Mucosa of descending colon (tissue), 3 donors: ENCODE data around the gene RALGPS2. TPM values are rescaled to one million over a fixed set of nuclear protein-coding genes. Genes with fewer than 3 reads are reported as not detected.

Experiments
- ATAC-seq: fragments of 200-7000 bp; cut with Tn5 transposase; one replicate; pipeline ENCODE4 v1.9.1; 2020; ENCODE audit warnings: mild to moderate bottlenecking, moderate library complexity
- DNase-seq, 3 donors: peaks; one replicate each; pipeline ENCODE4 v3.0.0-alpha.2; 2020
- H3K36me3 ChIP-seq: fragments of 200-600 bp; one replicate; pipeline ENCODE4 v1.8.0; 2021; ENCODE audit warnings: low read depth, mild to moderate bottlenecking
- H3K4me1 ChIP-seq: fragments of 200-600 bp; one replicate; pipeline ENCODE4 v1.8.0; 2021; ENCODE audit warnings: low read depth, mild to moderate bottlenecking
- H3K4me3 ChIP-seq: fragments of 200-600 bp; one replicate; pipeline ENCODE4 v1.8.0; 2021; ENCODE audit warnings: mild to moderate bottlenecking
- H3K9me3 ChIP-seq: fragments of 200-600 bp; one replicate; pipeline ENCODE4 v1.8.0; 2021; ENCODE audit warnings: mild to moderate bottlenecking
- intact Hi-C, 2 donors: fragments of 100-400 bp; cut with DNase I in 1 of 2; cut with micrococcal nuclease in 1 of 2; formaldehyde crosslinking; loops; one replicate each; pipeline versions ENCODE4 v1.11.0 to v1.11.1; 2022; cut with DNase I, micrococcal nuclease
- total RNA-seq, 3 donors: library from RNA; stranded (reverse); fragmentation: NEBNext Ultra II Directional in 2 of 3; extraction: Animal tissue kit (Norgen Biotek cat#: 25700) in 2 of 3; gene quantifications; one replicate each; pipeline versions ENCODE4 v1.2.1 to v1.2.4, GENCODE V29; 2021 to 2023
- TF ChIP-seq, protein P1 (sequence below): fragments of 200-600 bp; IDR thresholded peaks from one replicate; pipeline ENCODE4 v1.8.0; 2022; ENCODE audit warnings: antibody characterized with exemption, mild to moderate bottlenecking
- donor health status: DM: no; HTN: no; CAD: no; lungs with moderate emphysema.
- donor health status: DM: no; HTN: no; CAD: no.
- donor health status: DM: no; HTN: yes; CAD: no.

The RALGPS2 gene
- total RNA-seq, 3 donors from 2014 or later, result 25.9 to 49.9 (median 36.4) TPM

DNA sequence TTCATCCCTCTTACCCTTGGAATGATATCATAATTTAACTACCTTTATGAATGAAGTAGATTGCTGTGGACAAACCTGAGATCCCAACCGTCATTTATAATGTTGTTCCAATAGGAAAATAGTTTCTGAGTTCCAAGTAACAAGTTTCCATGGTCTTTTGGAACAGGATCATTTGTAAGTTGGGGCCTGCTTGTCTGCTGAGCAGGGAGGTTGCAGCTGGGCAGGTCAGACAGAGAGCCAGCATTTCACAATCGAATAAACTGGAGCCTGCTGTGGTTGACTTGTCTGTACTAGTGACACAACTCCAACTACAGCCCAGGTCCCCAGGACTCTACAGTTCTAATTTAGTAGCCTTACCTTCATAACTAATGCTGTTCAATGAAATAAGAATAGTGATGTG, 18.6 kb upstream of the RALGPS2 start:
- TF ChIP-seq, protein P1, sequence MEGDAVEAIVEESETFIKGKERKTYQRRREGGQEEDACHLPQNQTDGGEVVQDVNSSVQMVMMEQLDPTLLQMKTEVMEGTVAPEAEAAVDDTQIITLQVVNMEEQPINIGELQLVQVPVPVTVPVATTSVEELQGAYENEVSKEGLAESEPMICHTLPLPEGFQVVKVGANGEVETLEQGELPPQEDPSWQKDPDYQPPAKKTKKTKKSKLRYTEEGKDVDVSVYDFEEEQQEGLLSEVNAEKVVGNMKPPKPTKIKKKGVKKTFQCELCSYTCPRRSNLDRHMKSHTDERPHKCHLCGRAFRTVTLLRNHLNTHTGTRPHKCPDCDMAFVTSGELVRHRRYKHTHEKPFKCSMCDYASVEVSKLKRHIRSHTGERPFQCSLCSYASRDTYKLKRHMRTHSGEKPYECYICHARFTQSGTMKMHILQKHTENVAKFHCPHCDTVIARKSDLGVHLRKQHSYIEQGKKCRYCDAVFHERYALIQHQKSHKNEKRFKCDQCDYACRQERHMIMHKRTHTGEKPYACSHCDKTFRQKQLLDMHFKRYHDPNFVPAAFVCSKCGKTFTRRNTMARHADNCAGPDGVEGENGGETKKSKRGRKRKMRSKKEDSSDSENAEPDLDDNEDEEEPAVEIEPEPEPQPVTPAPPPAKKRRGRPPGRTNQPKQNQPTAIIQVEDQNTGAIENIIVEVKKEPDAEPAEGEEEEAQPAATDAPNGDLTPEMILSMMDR, result no peak
- Histone ChIP-seq H3K4me1 (no peaks in the 10 kb centered on the region), H3K9me3 (no peaks in the 10 kb centered on the region), H3K4me3 (no peak overlapping the region), H3K36me3 (no peaks in the 10 kb centered on the region)
- intact Hi-C loops, result no loop called here
- ATAC-seq (no peak), DNase-seq (no peak)

DNA sequence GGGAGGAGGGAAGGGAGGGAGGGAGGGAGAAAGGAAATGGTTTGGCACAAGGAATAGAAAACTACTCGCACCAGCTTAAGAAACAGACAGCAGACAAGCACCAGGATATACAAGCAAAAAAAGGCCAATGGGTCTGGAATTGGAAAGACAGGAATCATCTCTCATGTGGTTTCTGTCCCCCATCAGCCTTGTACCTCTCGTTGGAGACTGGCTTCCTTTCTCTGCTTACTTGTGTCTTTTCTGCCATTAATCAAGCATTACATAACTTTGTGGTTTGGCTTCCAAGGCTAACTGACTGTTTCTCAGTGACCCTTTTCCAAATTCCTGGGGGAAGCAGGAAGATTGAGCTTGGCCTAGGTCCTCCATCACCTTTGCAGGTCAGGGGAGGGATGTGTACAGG, 11.8 kb upstream of the RALGPS2 start:
- DNase-seq (no peak), ATAC-seq (no peak)
- no peaks in the 10 kb centered on the region for H3K4me1 ChIP-seq
- H3K9me3 ChIP-seq, result no peaks in the 10 kb centered on the region
- TF ChIP-seq, protein P1, result no peak
- H3K36me3 ChIP-seq, result no peaks in the 10 kb centered on the region
- intact Hi-C loops, result no loop called here
- no peak overlapping the region for H3K4me3 ChIP-seq

DNA sequence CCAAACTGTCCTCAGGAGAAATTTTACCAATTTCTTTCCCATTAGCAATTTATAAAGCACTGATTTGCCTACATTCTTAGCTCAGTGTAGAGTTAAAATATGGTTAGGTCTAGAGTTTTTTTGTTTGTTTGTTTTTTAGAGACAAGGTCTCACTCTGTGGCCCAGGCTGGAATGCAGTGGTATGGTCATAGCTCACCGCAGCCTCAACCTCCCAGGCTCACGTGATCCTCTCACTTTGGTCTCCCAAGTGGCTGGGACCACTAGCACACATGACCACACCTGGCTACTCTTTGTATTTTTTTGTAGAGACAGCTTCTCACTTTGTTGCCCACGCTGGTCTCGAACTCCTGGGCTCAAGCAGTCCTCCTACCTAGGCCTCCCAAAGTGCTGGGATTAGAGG, 10.6 kb upstream of the RALGPS2 start:
- intact Hi-C loops, result no loop called here
- TF ChIP-seq, protein P1, result no peak
- H3K4me3 ChIP-seq, result no peak overlapping the region
- no peaks in the 10 kb centered on the region for H3K4me1 ChIP-seq
- DNase-seq, result no peak
- no peaks in the 10 kb centered on the region for H3K9me3 ChIP-seq
- no peaks in the 10 kb centered on the region for H3K36me3 ChIP-seq
- no peak for ATAC-seq

DNA sequence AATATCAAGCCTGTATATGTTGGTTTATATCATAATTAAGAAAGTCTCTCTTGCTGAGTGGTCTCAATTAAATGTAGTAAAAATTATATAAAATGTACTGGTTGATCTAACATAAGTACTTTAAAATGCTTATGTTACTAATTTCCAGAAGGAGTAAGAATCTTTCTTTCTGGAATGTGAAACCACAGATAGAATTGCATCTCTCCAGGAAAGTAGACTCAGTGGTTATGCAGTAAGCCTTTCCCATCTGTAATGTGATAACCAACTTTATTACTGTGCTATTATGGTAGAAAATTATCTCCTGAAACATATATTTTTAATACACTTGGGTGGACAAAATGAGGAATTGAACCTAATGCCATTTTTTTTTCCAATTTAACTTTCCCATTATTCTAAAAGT, 8.9 kb upstream of the RALGPS2 start:
- TF ChIP-seq, protein P1, result no peak
- no peak overlapping the region for H3K4me3 ChIP-seq
- H3K4me1 ChIP-seq, result no peaks in the 10 kb centered on the region
- ATAC-seq (no peak), DNase-seq (no peak)
- intact Hi-C loops, result no loop called here
- no peaks in the 10 kb centered on the region for H3K36me3 ChIP-seq
- no peaks in the 10 kb centered on the region for H3K9me3 ChIP-seq

DNA sequence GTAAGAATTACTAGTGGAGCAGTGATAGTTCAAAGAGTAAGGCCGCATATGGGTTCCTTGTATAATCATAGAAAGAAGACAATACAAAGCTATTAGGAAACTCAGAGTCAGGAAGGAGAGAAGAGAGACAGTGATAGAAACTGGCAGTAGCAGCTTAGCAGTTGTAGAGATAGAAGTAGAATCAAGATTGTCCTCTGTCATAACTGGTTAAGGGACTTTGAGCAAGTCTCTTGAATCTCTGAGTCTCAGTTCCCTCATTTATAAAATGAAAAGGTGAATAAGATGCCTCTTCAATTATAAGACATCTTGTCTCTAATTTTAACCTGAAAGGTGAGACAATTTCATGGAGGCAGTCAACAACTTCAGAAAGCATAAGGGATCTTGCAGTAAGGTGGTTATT, 6.5 kb upstream of the RALGPS2 start:
- intact Hi-C loops, result no loop called here
- no peaks in the 10 kb centered on the region for H3K36me3 ChIP-seq
- H3K9me3 ChIP-seq, result no peaks in the 10 kb centered on the region
- TF ChIP-seq, protein P1, result no peak
- H3K4me3 ChIP-seq, result no peak overlapping the region
- H3K4me1 ChIP-seq, result no peaks in the 10 kb centered on the region
- DNase-seq (no peak), ATAC-seq (no peak)

DNA sequence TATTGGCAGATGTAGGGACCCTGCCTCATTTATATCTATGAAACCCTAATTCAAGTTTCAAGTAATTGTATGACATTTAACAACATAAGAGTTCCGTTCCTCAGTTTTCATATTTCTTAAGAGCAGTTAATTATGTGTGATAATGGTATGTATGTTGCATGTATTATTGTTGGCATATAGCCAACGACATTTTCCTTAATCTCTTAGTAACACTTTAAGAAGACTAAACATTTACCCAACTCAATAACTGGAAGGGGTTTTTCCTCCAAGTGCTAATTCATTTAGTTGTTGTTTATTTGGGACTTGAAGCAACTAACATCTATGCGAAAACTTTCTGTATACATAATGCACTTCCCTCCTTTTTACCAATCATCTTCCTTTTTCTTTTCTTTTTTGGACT, 1.5 kb upstream of the RALGPS2 start:
- no peaks in the 10 kb centered on the region for H3K9me3 ChIP-seq
- intact Hi-C loops, result no loop called here
- no peaks in the 10 kb centered on the region for H3K4me1 ChIP-seq
- no peak overlapping the region for H3K4me3 ChIP-seq
- TF ChIP-seq, protein P1, result no peak
- DNase-seq (no peak), ATAC-seq (no peak)
- peaks cover 4% of the 10 kb centered on the region for H3K36me3 ChIP-seq
